ENCODE measurements around the gene MED22.
"Not testable (repeated sequence)": the region's sequence is repeated elsewhere in the genome, so short reads cannot be mapped to it uniquely, and the experiment has no call there.

The MED22 gene

GRCh38 chr9:133394687-133395271 is 46.8 kb upstream of the MED22 start:
- Histone ChIP-seq H3K36me3 (ENCODE audit: low read length) (no peaks in the 10 kb centered on the region), H3F3A (ENCODE audit: insufficient read depth) (no peaks in the 10 kb centered on the region), H3K4me2 (ENCODE audit: low read depth, low read length, poor library complexity, severe bottlenecking) (no peak overlapping the region), H2AFZ (ENCODE audit: low read depth, low read length, severe bottlenecking) (no peak overlapping the region), H3K9ac (ENCODE audit: low read length) (no peak overlapping the region), H3K27me3 (ENCODE audit: low read length) (no peaks in the 10 kb centered on the region), H4K20me1 (ENCODE audit: low read depth, low read length) (no peaks in the 10 kb centered on the region), H3K9me2 (replicated peaks; ENCODE audit: insufficient read depth, low read length) (no peaks in the 10 kb centered on the region), H3K79me2 (ENCODE audit: insufficient read depth, low read length) (no peaks in the 10 kb centered on the region), H3K9me3 (ENCODE audit: insufficient read depth, low read length) (no peaks in the 10 kb centered on the region), H3K27ac (ENCODE audit: low read depth, low read length) (no peak overlapping the region), H3K4me3 (ENCODE audit: insufficient read depth, low read length, poor library complexity, severe bottlenecking) (no peak overlapping the region)
- TF ChIP-seq CTCF (IDR thresholded peaks at IDR 0.05; ENCODE audit: insufficient read depth, low read length, poor library complexity, severe bottlenecking) (no peak), EZH2phosphoT487 (conservative IDR thresholded peaks at IDR 0.05; ENCODE audit: low read length) (no peak)

GRCh38 chr9:133393399-133393798 is 45.5 kb upstream of the MED22 start:
- no peaks in the 10 kb centered on the region for H4K20me1 ChIP-seq (ENCODE audit: low read depth, low read length)
- H3K4me2 ChIP-seq (ENCODE audit: low read depth, low read length, poor library complexity, severe bottlenecking): no peak overlapping the region
- H3K9me3 ChIP-seq (ENCODE audit: insufficient read depth, low read length): no peaks in the 10 kb centered on the region
- no peaks in the 10 kb centered on the region for H3K36me3 ChIP-seq (ENCODE audit: low read length)
- no peak overlapping the region for H2AFZ ChIP-seq (ENCODE audit: low read depth, low read length, severe bottlenecking)
- H3F3A ChIP-seq (ENCODE audit: insufficient read depth): no peaks in the 10 kb centered on the region
- H3K9ac ChIP-seq (ENCODE audit: low read length): no peak overlapping the region
- TF ChIP-seq EZH2phosphoT487 (conservative IDR thresholded peaks at IDR 0.05; ENCODE audit: low read length) (no peak), CTCF (IDR thresholded peaks at IDR 0.05; ENCODE audit: insufficient read depth, low read length, poor library complexity, severe bottlenecking) (no peak)
- no peaks in the 10 kb centered on the region for H3K27me3 ChIP-seq (ENCODE audit: low read length)
- no peak overlapping the region for H3K4me3 ChIP-seq (ENCODE audit: insufficient read depth, low read length, poor library complexity, severe bottlenecking)
- H3K27ac ChIP-seq (ENCODE audit: low read depth, low read length): no peak overlapping the region
- no peaks in the 10 kb centered on the region for H3K9me2 ChIP-seq (replicated peaks; ENCODE audit: insufficient read depth, low read length)
- H3K79me2 ChIP-seq (ENCODE audit: insufficient read depth, low read length): no peaks in the 10 kb centered on the region

- H3K9me3 ChIP-seq (ENCODE audit: insufficient read depth, low read length); H3K36me3 ChIP-seq (ENCODE audit: low read length); H3K9me2 ChIP-seq (replicated peaks; ENCODE audit: insufficient read depth, low read length); H3K4me3 ChIP-seq (ENCODE audit: insufficient read depth, low read length, poor library complexity, severe bottlenecking); H3K79me2 ChIP-seq (ENCODE audit: insufficient read depth, low read length); H3K4me2 ChIP-seq (ENCODE audit: low read depth, low read length, poor library complexity, severe bottlenecking); H3K9ac ChIP-seq (ENCODE audit: low read length); H4K20me1 ChIP-seq (ENCODE audit: low read depth, low read length); H3K27ac ChIP-seq (ENCODE audit: low read depth, low read length); H3K27me3 ChIP-seq (ENCODE audit: low read length); H3F3A ChIP-seq (ENCODE audit: insufficient read depth); H2AFZ ChIP-seq (ENCODE audit: low read depth, low read length, severe bottlenecking): not testable (repeated sequence)
These were observed 44.4 kb upstream of the MED22 start for GRCh38 chr9:133392308-133392707.

- not testable (repeated sequence) for H3K27ac ChIP-seq (ENCODE audit: low read depth, low read length); H3K79me2 ChIP-seq (ENCODE audit: insufficient read depth, low read length); H3K9me2 ChIP-seq (replicated peaks; ENCODE audit: insufficient read depth, low read length); H3K9ac ChIP-seq (ENCODE audit: low read length); H3K9me3 ChIP-seq (ENCODE audit: insufficient read depth, low read length); H2AFZ ChIP-seq (ENCODE audit: low read depth, low read length, severe bottlenecking); H4K20me1 ChIP-seq (ENCODE audit: low read depth, low read length); H3K4me3 ChIP-seq (ENCODE audit: insufficient read depth, low read length, poor library complexity, severe bottlenecking); H3K4me2 ChIP-seq (ENCODE audit: low read depth, low read length, poor library complexity, severe bottlenecking); H3K27me3 ChIP-seq (ENCODE audit: low read length); H3K36me3 ChIP-seq (ENCODE audit: low read length); H3F3A ChIP-seq (ENCODE audit: insufficient read depth)
These were observed 43.5 kb upstream of the MED22 start for GRCh38 chr9:133391449-133391848.

Data from SU-DHL-6 (cell line).